SKM-1 treated with dmso at 0.1 percent for 144 hours (cell line): ENCODE data around the gene HOXB6.

Experiments used
- DNase-seq: peaks from one replicate; lab custom pipeline; 2025; ENCODE audit not compliant: unreplicated experiment; lab: John Stamatoyannopoulos, UW

Gene HOXB6

DNA sequence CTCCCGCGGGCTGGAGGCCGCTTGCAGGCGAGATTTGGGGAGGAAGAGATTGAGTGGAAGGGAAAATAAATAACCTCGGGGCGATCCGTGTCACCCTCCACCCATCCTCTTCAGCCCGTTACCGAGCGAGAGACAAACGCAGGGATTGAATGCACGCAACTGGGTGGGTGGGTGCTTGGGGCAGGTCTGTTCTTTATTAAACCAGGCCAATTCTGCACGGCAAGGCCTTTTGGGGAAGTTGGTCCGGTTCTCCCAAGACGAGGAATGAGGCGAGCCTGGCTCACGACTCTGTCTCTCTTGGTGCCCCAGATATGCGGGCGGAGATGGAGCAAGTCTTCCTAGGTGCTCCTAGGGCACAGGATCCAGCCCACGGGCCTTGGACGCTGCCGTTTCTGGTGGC is 6.4 kb upstream of the HOXB6 start:
- no peak for DNase-seq

DNA sequence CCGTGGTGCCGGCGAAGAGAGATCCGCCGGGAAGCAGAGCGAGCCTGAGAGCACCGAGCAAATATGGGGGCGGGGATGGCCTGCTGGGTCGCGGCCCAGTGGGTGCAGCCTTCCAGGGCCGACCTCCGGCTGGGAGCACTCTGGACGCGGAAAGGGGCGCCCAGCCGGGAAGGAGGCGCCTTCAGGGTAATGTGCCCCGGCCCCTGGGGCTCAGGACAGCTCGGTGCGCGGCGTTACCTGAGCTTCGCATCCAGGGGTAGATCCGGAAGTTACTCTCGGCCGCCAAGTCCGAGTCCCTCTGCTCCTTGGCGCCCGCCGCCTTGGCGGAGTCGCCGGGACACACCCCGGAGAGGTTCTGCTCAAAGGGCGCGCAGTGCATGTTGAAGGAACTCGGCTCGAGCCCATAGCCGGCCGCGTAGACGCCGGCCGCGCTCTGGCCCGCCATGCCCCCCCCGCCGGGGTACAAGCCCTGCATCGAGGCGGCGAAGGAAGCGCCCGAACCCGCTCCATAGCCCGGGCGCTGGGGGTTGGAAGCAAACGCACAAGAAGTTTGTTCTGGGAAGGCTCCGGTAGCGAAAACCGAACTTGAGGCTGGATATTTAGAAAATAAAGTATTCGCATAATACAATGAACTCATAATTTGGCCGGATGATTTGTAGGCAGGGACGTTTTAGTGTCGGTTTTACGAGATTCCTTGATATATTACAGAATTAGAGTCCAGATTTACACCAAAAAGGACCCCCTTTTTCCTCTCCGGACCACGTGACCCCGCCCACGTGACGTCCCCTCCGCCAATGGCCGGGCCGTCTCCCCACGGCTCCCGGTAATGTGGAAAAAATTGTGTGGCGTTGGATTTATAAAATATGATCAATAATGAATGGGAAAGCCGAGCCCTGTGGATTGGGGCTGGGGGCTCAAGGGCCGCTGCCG is 5.8 kb upstream of the HOXB6 start, which contains the start of gene HOXB7:
Gene HOXB7 (minus strand): TSS at position 736 of the 930 bp plus-strand sequence. CDS start 99 bp downstream, at position 637.
- DNase-seq = no peak

DNA sequence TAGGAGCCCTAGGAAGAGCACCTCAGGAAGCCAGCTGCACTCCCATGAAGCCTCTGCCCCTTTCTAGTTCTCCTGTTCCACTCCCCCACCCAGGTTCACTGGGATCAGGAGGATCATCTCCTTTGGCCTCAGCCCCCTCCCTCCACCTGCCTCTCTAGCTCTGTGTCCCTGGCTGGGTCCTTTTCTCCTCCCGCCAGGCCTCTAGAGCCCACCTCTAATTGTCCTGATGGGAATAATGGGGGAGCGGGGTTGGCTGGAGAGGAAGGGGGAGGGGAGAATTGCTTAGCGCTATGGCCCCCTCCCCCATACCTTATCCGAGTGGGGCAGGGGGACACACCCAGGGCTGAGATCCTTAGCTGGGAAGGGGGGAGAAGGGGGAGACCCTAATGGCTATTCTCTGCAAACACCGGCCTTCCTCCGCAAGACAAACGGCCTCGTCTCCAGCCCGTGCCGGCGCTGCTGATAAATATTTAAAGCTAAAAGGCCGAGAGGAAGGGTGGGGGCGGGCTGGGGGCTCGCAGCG is 5.0 kb upstream of the HOXB6 start:
- DNase-seq = no peak

DNA sequence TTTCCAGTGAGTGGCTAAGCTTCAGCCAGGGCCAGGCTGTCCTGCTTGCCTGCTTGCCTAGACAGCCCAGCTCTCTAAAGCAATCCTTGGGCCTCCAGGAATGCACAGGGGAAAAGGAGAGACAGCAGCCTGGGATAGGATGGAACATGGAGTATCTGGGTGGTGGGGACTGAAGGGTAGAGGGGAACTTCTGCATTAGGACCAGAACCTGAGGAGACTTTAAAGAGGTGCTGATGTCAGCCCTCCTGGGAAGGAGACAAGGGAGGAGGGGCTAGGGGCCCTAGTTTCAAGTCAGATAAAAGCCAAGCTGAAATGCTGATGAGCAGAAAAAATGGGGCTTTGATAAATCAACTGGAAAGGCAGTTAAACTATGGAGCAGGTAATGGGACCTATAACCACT is 4.2 kb upstream of the HOXB6 start:
- DNase-seq = no peak

DNA sequence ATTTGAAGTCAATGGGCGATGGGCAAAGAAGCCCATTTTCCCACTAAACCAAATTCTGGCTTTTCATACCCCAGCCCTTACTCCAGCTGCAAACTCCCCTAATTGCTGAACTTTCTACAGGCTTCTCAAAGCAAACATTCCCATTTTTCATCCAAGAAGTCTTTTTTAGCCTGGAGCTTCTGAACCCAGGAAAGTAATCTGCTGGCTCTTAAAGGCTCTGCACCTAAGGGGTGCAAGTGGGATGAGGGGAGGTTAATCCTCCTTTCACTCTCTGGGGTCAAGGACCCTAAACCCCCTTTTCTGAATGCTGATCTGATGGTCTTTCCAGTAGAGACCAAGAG is 3.7 kb upstream of the HOXB6 start:
- no peak for DNase-seq

DNA sequence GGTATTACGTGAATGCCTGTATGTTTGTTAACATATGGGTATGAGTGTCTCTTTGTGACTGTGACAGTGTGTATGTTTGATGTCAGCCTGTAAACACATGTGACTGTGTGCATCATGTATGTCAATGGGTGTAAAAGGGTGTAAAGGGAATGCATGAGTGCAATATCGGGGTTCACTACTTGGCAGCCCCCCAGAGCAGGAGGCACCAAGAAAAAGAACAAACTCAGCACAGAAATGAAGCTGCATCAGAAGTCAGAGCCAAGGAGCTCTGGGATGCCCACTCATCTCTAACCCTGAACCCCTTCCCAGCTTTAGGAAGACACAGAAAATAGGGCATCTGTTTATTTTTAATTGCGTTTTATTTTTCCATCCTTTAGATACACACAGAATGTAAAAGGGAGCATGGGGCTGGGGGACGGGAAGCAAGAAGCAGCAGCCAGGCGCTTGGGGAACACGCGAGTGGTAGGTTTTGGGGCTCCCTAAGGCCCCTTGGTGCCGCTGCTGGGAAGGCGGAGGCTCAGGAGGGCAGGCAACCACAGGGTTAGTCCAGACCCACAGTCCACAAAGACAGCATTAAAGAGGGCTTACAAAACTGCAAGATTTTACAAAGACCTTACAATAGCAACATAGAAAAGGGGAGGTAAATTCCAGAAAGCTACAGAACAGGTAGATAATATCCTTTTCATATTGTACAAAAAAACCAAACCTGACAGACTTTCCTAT is 2.3 kb upstream of the HOXB6 start:
- DNase-seq = no peak

DNA sequence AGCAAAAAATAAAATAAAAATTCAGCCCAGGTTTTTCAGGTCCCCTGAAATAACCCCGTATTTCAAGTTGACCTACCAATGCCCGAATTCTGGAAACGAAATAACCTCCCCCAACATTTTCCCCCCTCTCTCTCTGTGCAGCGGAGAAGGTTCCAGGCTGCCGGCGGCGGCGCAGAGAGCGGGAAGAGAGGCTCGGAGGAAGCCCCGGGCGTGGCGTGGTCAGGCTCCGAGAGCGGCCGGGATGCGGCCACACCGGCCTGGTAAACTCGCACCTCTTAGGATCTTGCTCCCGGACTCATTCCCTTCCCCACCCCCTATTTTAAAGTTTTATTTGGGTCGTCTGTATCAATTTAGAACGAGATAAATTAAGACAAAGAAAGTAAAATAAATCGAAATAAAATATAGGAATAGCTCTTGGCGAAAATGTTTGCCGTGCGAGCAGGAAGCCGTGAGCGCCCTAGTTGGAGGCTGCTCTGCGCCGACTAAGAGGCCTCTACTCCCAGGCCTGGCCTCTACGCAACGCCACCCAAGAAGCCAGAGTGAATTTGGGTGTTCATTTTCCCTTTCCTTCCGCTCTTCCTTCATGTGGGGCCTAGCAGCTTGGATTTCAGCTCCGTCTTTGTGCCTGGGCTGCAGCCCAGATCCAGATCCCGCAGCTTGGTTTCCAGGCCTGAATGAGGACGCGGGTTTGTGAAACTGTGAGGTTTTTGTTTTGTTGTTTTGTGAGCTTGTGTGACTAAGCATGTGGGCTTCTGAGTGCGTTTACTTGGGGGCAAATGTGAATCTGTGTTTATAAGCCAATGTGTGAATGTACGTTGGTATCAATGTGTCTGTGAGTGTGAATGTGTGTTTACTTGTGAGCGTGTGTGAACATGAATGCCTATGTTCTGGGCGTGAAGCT is 1.5 kb upstream of the HOXB6 start:
- DNase-seq = no peak

DNA sequence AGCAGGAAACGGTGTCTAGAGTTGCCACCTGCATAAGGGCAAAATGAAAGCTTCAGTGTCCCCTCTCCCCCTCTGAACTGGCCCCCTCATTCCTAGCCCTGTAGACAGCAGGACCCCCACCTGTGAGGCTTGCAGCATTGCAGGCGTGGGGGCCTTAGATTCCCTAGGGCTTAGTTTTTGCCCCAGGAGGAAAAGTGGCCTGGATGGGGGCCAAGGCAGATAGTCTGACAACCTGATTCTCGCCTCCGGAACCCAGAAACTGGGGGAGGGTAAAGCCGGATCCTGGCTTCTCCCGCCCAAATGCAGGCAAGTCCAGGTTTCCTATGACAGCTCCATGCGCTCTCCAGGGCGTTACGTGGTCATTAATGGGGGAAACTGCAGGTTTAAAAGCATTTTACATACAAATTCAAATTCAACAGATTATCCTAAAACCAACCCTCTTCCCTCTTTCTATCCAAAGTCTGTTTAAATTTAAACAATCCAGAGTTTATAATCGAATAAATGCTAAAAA is 678 bp upstream of the HOXB6 start:
- DNase-seq = no peak

DNA sequence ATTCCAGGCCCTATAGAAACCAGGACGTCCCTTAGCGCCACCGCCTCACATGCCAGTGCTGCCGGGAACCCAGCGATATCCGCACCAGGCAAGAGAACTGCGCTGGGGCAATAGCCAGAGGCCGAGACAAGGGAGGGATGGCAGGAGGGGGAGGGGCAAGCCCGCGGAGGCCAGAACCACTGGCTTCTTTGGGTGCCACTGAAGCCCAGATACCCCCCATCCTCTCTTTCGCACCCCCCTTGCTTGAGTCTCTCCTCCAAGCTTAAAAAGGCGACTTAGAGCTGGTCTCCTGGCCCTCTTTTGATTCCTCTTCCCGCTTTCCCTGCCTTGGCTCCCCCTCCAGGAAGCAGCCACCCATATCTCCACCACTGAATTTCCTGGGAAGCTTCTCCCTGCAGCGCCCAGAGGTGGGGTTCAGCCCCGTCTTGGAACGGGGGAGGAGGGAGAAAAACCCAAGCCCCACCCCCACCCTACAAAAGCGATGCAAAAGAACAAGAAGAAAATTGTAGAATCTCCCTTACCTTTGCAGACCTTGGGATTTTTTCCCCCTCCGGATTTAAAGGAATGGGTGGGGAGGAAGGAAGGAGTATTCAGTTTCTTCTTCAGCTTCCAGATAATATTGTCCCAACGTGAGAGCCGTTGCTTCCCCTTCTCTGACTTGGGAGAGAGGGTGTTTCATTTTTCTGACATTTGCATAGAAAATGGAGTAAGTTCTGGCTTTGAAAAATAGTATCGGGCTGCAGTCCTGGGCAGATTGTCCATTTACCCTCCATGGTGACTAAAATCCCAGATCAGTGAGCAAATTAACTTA is 622 bp downstream of the HOXB6 start:
- DNase-seq = no peak

DNA sequence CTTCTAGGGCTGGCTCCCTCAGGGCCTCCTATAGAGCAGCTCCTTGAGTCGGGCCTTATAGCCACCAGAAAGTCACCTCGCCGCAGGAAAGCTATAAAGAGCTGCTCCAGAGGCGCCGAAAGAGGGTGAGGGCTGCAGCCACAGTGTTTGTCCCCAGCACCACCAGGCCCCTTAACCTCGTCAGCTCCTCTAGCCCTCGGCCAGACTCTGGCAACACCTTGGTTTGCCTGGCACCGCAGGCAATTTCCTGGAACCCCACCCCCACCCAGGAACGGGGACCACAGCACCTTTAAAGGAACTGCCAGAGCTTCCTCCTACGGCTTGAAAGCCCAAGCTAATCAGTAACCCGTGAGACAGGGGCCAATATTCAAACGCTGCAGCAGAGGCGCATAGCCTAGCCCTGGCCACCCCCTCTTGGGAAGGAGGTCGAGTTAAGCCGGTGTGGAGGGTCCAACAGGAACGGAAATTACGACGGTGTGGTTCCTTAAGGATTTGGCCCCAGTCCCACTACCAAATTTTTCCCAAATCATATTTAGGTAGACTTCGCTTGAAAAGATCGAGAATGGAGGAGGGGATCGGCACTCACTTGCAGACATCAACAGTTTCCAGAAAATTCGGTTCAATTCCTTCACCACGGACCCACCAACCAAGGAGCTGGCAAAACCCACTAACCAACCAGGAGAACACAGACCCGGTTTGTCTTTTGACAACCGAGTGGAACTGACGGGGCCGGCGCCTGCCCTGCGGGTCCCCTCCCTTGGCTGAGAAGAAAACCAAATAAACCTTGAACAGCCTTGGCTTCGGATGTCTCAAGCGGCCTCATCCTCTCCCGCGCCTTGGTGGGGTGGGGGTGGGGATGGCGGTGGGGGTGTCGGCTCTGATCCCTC is 3.0 kb downstream of the HOXB6 start:
- DNase-seq = no peak

DNA sequence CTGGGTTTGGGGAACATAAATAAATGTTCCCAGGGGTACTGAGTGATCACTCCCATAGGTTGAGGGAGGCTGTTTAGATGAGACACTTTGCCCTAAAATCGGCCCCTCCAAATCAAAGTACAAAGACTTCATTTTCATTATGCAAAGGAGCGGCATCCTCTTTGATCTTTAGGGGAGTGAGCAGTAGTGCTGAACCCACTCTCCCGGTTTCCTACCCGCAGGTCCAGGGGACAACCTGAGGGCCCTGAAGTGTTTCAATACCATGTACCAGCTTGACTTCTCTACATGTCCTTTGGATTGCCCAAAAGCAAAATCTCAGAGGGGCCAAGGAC is 3.6 kb downstream of the HOXB6 start:
- DNase-seq = no peak

DNA sequence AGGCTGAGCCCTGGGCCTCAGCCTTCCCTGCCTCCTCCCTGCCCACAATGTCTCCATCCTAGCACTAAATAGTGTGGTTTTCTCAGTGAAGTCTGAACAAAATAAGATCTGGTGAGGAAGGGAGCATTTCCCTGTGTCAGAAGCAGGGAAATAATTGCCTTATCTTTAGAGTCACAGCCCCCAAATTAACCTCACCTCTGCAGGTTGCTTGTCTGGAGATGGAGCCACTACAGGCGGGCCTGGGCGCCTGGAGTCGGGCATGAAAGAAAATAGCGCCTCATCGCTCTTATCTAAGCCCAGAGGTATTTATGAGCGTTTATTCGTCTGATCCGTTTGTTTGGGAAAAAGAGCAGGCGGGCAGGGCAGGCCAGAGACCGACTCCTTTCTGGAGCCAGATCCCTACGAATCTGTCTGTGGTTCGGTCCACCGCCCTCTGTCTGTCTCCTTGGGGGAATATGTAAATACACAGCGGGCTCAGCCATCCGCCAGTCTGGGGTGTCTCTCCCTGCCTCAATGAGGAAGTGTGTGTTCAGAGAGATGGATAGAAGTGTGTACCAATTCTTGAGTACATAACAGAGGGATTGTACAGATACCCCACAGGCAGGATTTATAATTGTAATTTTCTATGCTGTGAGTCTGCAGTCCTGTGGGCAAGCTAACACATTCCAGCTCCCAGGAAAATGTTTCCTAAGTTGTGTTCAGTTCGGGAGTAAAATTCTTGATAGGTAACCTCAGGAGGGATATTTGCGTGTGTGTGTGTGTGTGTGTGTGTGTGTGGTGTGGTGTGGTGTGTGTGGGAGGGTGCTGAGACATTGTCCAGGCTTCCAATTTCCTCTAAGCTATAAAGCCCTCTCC is 4.3 kb downstream of the HOXB6 start:
- no peak for DNase-seq

DNA sequence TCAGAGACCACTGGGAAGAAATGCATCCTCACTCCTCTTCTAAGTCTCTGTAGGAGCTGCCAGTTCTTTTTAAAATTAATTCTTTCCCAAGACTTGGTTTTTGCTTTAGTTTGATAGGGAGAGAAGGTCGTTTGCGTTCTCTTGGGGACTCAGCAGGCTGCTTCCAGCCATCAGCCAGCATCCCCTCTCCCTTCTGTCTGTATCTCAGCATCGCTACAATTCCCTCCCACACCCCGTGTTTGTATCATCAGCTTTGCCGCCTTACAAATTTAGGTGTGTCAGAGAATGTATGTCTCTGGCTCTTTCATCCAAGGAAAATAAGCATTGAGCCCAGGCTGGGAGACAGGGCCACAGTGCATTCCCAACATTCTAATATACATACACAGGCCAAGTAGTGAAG is 5.4 kb downstream of the HOXB6 start:
- no peak for DNase-seq

DNA sequence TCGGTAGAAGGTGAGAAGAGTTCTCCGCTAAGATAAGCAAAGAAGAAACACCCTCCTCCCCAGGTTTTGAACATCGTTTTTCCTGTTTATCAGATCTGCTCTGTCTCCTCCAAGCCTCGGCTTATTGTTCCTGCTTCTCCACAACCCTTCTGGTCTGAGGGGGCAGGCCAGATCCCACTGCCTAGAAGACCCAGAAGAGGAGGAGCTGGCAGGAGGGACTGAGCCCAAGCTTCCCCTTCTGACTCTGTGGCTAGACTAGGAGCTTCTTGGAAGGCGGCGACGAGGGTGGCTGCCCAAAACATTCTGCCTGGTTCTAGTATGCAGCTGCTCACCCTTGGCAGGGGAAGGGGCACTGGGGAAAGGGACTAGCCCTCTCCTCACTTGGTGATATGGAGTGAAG is 6.0 kb downstream of the HOXB6 start:
- no peak for DNase-seq

DNA sequence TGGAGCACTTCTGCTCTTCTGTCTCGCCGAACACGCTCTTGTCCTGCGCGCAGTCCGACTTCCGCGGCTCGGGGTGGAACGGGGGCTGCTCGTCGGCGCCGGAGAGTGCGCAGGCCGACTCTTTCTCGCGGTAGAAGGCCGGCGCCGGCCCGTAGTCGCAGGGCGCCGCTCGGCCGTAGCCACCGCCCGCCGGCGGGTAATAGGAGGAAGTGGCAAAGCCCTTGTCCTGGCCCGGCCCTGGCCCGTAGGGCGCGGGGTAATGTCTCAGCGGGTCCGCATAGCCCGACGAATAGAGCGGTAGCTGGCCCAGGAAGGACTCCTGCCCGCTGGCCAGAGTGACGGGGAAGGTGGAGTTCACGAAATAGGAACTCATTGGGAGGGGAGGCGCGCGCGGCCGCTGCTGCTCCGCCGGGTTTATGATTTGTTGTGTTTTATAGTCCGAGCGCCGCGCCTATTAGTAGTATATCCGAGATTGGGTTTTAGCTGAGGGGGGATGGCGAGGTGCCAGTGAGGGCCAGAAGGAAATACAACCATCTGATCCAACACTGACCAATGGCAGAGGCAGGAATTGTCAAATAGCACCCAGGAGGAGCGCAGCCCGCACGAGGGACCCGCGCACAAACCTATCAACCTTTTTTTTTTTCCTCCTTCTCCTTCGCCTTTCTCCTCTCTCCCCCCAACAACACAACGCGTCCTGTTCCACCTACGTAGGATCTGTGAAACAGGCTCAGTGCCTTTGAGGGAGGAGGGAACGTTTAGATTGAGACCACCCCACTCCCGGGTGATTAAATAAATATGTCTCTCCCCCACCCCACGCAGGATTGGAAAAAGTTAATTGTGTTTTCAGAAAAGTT is 6.8 kb downstream of the HOXB6 start:
- no peak for DNase-seq

DNA sequence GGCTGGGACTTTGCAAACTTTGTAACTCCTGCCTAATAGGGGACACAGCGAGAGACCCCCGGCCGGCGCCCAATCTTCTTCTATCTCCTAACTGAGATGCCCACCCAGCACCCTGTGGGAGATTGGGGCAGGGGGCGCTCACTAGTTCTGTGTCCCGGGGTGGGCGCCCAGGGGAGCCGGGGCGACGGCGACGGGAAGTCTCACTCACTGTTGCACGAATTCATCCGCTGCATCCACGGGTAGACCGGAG is 7.3 kb downstream of the HOXB6 start:
- no peak for DNase-seq

DNA sequence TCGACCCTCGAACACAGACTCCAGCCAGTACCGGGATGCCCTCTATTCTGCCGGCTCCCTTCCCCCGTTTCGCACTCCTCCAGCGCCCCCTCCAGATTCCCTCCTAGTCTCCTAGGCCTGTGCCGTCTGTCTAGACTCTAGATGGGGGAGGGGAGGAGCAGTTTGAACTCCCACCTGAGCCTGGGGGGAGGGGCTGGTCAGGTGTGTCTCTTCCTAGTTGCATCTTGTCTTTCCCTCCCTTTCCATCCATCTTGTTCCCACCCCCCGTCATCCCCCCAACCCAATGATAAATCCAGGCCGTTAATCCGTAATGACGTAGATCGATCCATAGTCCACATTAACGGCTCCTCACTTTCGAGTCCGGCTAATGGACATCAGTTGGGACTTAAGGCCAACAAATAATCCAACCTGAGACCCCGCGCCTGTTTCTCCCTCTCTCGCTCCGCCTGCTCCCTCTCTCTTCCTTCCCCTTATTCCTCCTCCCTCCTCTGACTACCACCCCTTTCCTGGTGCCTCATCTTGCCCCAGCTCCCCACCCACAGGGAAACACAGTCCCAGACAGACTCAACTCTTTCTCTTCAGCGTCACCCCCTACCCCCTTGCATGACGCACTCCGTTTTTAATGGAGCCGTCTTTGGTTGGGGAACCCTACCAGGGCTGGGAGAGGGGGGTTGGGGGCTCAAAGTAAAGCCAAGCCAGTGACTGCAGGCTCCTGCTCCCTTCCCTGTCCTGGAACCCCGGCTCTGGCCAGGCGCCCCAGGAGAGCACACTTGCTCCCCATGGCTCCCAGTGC is 7.9 kb downstream of the HOXB6 start:
- DNase-seq = no peak
